Posterior cingulate gyrus (tissue), 11 donors: ENCODE data around the gene ACAA2.
A peak's percentile ranks its signal among the peaks of the same experiment; 100 is the strongest.
"Not testable (repeated sequence)": the region's sequence is repeated elsewhere in the genome, so short reads cannot be mapped to it uniquely, and the experiment has no call there.

Source experiments
- DNase-seq, 10 donors: peaks; one replicate each; pipeline versions ENCODE4 v3.0.0 to v3.0.0-alpha.2; 2020 to 2021; ENCODE audit warnings: mixed read lengths in 3 of 10
- intact Hi-C: fragments of 100-400 bp; cut with DNase I; formaldehyde crosslinking; loops from one replicate; pipeline ENCODE4 v1.15.1; 2023

The ACAA2 gene

DNA sequence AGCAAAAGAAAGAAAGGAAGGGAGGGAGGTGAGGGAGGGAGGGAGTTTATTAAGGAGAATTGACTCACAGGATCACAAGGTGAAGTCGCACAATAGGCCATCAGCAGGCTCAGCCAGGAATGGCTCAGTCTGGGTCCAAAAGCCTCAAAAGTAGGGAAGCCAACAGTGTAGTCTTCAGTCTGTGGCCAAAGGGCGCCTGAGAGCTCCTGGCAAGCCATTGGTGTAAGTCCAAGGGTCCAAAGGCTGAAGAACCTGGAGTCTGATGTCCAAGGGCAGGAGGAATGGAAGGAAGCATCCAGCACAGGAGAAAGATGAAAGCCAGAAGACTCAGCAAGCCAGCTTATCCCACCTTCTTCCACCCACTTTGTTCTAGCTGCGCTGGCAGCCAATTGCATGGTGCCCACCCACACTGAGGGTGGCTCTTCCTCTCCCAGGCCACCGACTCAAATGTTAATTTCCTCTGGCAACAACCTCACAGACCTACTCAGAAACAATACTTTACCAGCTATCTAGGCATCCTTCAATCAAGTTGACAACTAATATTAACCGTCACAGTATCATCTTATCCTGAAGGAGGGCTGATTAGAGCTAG is 5.8 kb upstream of the ACAA2 start:
- intact Hi-C loops: no loop called here
- DNase-seq: no peak

DNA sequence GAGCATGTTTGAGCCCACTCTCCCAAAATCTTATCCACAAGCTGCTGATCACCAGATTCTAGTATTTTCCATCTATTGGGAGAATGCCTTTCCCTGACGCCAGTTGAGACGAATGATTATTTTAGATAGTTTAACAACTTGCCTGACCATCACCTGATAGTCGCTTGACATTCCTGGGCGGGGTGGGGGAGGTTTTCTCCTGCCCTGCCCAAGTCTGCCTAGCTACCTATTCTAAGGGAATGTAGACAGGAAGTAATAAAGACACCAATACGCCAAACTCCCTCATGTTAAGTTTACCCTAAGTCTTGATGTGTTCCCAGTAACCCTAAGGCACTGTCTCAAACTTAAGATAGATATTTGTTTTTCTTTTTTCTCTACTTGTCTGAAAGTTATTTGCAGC is 4.6 kb upstream of the ACAA2 start:
- DNase-seq: no peak
- intact Hi-C loops: no loop called here

DNA sequence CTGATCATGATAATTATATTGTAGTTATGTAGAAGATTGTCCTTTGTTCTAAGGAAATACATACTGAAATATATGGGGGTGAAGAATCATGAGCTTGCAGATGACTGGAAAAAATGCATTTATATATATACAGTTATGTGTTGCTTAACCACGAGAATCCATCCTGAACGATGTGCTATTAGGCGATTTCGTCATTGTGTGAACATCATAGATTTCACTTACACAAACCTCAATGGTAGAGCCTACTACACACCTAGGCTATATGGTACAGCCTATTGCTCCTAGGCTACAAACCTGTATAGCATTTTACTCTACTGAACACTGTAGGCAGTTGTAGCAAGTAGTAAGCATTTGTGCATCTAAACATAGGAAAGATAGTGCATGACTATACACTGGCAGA is 2.6 kb upstream of the ACAA2 start:
- no peak for DNase-seq
- intact Hi-C loops: no loop called here

DNA sequence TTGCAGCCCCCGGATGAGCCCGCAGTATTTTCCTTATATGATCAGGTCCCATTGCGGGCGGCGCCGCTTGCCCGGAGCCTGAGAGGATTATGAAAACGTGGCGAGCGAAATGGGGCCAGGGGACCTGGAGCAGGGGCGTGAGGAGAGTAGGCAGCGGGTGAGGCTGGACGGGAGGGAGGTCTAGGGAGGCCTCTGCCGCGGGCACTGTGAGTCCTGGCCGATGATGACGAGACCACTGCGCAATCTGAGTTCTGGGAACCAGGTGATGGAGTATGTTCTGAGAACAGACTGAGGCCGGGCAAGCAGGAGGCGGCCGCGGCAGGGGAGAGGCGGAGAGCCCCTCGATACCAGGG is 790 bp upstream of the ACAA2 start:
- intact Hi-C loops: no loop called here
- peak in 8 of 10 donors; percentile 30 to 90 (median 44) for DNase-seq

DNA sequence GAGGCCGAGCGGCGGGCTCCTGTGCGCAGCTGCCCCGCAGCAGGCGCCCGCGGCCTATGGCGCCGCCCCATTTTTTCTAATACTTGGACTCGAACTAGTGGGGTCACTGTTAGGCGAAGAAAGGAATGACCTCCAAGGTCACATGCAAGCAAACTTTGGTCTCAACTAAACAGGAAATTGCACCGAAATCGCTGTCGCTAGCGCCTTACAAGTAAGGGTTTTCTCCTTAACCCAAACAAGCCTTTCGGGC is 339 bp downstream of the ACAA2 start:
- peak in 8 of 10 donors; percentile 9 to 86 (median 33) for DNase-seq
- intact Hi-C loops: no loop called here

- DNase-seq: no peak
- intact Hi-C loops: no loop called here
Measured at GRCh38 chr18:49812286-49813068, 856 bp downstream of the ACAA2 start.

GRCh38 chr18:49811151-49811938 is 2.0 kb downstream of the ACAA2 start:
- no peak for DNase-seq
- intact Hi-C loops: no loop called here

GRCh38 chr18:49808553-49809191 is 4.7 kb downstream of the ACAA2 start:
- intact Hi-C loops, DNase-seq: not testable (repeated sequence)

DNA sequence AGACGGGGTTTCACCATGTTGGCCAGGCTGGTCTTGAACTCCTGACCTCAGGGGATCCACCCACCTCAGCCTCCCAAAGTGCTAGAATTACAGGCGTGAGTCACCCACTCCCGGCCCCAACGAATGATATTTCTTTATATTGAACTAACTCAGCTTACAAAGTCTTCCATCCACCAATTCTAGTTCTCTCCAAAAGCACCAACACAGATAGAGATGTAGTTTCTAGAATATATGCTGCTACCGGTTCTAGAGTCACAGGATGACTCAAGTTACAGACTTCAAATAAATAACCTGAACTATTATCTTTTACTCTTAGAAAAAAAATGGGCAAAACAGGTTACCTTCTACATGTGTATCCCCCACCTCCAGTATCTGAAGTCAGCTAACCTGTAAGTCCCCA is 9.2 kb downstream of the ACAA2 start:
- intact Hi-C loops: no loop called here
- no peak for DNase-seq

- intact Hi-C loops: no loop called here
- DNase-seq: no peak
Measured at GRCh38 chr18:49802623-49803022, 10.7 kb downstream of the ACAA2 start.

DNA sequence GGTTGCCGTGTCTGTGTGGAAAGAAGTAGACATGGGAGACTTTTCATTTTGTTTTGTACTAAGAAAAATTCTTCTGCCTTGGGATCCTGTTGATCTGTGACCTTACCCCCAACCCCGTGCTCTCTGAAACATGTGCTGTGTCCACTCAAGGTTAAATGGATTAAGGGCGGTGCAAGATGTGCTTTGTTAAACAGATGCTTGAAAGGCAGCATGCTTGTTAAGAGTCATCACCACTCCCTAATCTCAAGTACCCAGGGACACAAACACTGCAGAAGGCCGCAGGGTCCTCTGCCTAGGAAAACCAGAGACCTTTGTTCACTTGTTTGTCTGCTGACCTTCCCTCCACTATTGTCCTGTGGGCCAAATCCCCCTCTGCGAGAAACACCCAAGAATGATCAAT is 12.8 kb downstream of the ACAA2 start:
- DNase-seq: not testable (repeated sequence)

GRCh38 chr18:49799806-49800205 is 13.5 kb downstream of the ACAA2 start:
- intact Hi-C loops, DNase-seq: not testable (repeated sequence)

More for the DNA sequence above, 12.8 kb downstream of the ACAA2 start:
- intact Hi-C loops: not testable (repeated sequence)

- intact Hi-C loops: no loop called here
- DNase-seq: no peak
Measured at GRCh38 chr18:49798001-49798400, 15.3 kb downstream of the ACAA2 start.

DNA sequence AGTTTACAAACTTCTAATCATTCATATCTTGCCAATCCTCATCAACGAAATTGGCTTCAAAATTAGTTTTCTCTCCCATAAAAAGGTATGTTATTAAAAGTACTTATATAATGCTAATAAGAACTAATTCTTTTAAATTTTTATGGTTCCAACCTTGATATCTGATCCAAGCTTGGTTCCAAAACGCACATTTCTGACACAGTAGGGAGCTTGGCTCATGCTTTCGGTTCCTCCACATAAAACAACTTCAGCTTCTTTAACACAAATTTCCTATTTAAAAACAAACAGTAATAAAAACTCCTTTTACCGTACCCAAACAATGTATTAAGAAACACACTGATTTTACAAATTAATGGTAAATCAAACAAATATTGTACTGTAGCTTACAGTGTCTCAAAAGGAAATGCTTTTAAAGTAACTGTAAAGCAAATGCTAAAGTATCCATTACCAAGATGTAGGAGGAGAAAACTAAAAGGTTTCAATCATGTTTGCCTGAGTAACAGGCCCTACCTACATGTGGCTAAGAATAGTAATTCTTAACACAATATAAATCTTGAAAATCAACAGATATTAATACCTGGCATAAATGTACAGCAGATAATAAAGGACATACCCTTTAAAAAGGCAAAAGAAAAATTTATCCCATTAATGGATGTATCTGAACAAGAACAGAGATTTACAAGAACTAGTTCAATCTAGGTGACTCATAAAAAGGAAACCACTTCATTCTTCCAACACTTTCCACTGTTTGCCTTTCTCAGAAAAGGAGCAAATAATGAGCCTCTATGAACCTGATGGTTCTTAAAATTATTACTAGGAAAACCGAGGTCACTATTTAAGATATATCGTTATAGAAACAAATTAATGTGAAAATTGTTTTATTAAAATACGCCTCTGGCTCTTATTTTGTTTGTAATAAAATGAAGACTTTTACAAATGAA is 17.5 kb downstream of the ACAA2 start:
- DNase-seq: no peak

GRCh38 chr18:49794743-49795142 is 18.6 kb downstream of the ACAA2 start:
- intact Hi-C loops: no loop called here
- DNase-seq: no peak

More for the DNA sequence above, 17.5 kb downstream of the ACAA2 start:
- intact Hi-C loops: no loop called here

GRCh38 chr18:49789560-49790134 is 23.7 kb downstream of the ACAA2 start:
- DNase-seq: not testable (repeated sequence)
- intact Hi-C loops: loop anchor here (10.0 kb wide), 1 partner anchor 65 kb away; no protein-coding TSS in a partner anchor

DNA sequence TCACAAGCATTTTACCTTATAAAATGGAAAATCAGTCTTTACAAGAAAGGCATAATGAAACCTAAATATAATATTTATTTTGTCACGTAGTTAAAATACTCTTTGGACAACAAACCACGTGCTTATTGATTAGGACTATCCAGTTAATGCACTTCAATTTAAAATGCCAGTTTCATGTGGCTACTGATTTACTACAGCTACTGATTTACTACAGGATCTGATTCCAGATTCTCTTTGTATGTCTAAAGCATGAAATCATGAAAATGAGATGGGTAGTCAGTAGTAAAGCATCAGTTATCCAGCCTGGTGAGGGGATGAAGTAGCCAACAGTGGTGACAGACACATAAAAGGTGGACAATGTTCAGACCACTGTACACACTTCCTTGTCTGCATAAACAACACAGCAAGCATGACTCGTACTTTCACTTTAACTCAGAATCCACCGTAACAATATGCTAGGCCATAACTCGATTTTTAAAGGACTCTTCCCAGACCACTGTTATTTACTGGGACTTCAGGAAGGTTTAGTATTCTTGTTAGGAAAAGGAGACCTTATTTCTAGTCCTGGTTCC is 24.9 kb downstream of the ACAA2 start:
- no peak for DNase-seq
- intact Hi-C loops: loop anchor here (10.0 kb wide), 1 partner anchor 66 kb away; no protein-coding TSS in a partner anchor

DNA sequence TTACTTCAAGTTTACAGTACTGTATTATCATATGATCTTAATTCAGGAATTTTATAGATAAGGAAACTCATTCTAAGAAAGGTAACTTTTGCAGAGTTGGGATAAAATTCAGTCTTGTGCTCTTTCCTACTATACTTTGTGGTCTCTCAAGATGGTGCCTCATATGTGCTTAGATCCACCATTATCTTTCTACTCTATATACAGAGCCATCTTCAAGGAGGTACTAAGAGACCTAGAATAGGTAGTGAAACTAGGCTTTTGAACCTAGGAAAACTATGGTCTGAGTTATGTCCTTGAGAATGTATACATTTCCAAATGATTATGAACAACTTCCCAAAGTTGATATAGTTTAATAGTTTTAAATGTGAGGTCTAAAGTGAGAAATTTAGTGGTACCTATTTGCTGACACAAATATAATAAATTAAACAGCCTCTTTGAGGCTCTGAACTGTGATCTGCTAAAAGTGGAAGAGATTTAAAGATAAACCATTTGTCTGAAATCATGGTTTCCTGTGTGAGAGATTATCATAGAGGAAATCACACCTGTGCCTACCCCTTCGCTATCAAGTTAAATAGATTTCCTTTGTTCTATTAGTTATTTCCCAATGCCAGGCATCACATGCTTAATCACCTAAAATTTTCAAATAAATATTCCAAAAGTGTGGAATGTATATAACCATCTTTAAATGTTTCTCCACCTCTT is 27.2 kb downstream of the ACAA2 start:
- no peak for DNase-seq
- intact Hi-C loops: loop anchor here (10.0 kb wide), 1 partner anchor 69 kb away; no protein-coding TSS in a partner anchor
